Astrocyte (in vitro differentiated cells and primary cell): ENCODE results near the gene BRD4. TPM values are rescaled to one million over a fixed set of nuclear protein-coding genes. Genes with fewer than 3 reads are reported as not detected.

Source experiments
- DNase-seq: peaks from one replicate; pipeline ENCODE4 v3.0.0-alpha.2; 2010; ENCODE audit warnings: low read depth
- FAIRE-seq: peaks from 2 replicates; lab custom pipeline; 2011; peaks lifted over from hg19 to GRCh38; lab: Jason Lieb, UNC
- H2AFZ ChIP-seq: 2 replicates; pipeline ENCODE4 v1.6.0; 2012; ENCODE audit warnings: low read depth, low read length, inconsistent platforms
- H3K27ac ChIP-seq: 2 replicates; pipeline ENCODE4 v1.5.1; 2011; ENCODE audit warnings: low read depth, low read length, inconsistent platforms
- H3K27me3 ChIP-seq: 2 replicates; pipeline ENCODE4 v1.6.0; 2011; ENCODE audit warnings: low read length, inconsistent platforms; ENCODE audit not compliant: insufficient read depth
- H3K36me3 ChIP-seq: 2 replicates; pipeline ENCODE4 v1.5.1; 2011; ENCODE audit warnings: low read length, inconsistent platforms; ENCODE audit not compliant: insufficient read depth
- H3K4me1 ChIP-seq: 2 replicates; pipeline ENCODE4 v1.5.1; 2011; ENCODE audit warnings: low read length, inconsistent platforms; ENCODE audit not compliant: insufficient read depth
- H3K4me2 ChIP-seq: 2 replicates; pipeline ENCODE4 v1.6.0; 2012; ENCODE audit warnings: low read length, inconsistent platforms
- H3K4me3 ChIP-seq: 2 replicates; pipeline ENCODE4 v1.5.1; 2011; ENCODE audit warnings: low read depth, mild to moderate bottlenecking, low read length, inconsistent platforms; ENCODE audit not compliant: insufficient read depth
- H3K79me2 ChIP-seq: 2 replicates; pipeline ENCODE4 v1.6.0; 2012; ENCODE audit warnings: mild to moderate bottlenecking, low read length, inconsistent platforms; ENCODE audit not compliant: insufficient read depth
- H3K9ac ChIP-seq: 2 replicates; pipeline ENCODE4 v1.6.0; 2012; ENCODE audit warnings: mild to moderate bottlenecking, low read length, inconsistent platforms
- H3K9me3 ChIP-seq: 2 replicates; pipeline ENCODE4 v1.5.1; 2012; ENCODE audit warnings: low read depth, mild to moderate bottlenecking, low read length, inconsistent platforms; ENCODE audit not compliant: insufficient read depth
- H4K20me1 ChIP-seq: 2 replicates; pipeline ENCODE4 v1.6.0; 2012; ENCODE audit warnings: low read length, inconsistent platforms; ENCODE audit not compliant: insufficient read depth
- H3K27ac Mint-ChIP-seq: one replicate; pipeline ENCODE4 v1.8.0; 2021; ENCODE audit warnings: mild to moderate bottlenecking, mixed read lengths; ENCODE audit not compliant: unreplicated experiment
- H3K27me3 Mint-ChIP-seq: one replicate; pipeline ENCODE4 v1.8.0; 2021; ENCODE audit warnings: low read depth, mixed read lengths; ENCODE audit not compliant: unreplicated experiment
- H3K36me3 Mint-ChIP-seq: one replicate; pipeline ENCODE4 v1.8.0; 2021; ENCODE audit warnings: low read depth, mixed read lengths; ENCODE audit not compliant: unreplicated experiment
- H3K4me1 Mint-ChIP-seq: one replicate; pipeline ENCODE4 v1.8.0; 2021; ENCODE audit warnings: low read depth, mixed read lengths; ENCODE audit not compliant: unreplicated experiment
- H3K4me3 Mint-ChIP-seq: one replicate; pipeline ENCODE4 v1.8.0; 2021; ENCODE audit warnings: mild to moderate bottlenecking, moderate library complexity, mixed read lengths; ENCODE audit not compliant: unreplicated experiment
- H3K9me3 Mint-ChIP-seq: one replicate; pipeline ENCODE4 v1.8.0; 2021; ENCODE audit warnings: mild to moderate bottlenecking, mixed read lengths; ENCODE audit not compliant: unreplicated experiment
- CTCF ChIP-seq: IDR thresholded peaks from 2 replicates; pipeline ENCODE4 v1.5.1; 2011; ENCODE audit warnings: low read depth, mild to moderate bottlenecking, inconsistent platforms, low read length, moderate library complexity; ENCODE audit not compliant: insufficient read depth
- EZH2 ChIP-seq: IDR thresholded peaks from 2 replicates; pipeline ENCODE4 v1.6.1; 2012; ENCODE audit warnings: mild to moderate bottlenecking, low read length, inconsistent platforms; ENCODE audit not compliant: insufficient read depth
- total RNA-seq: library from RNA; stranded (reverse); gene quantifications from 2 replicates; pipeline ENCODE4 v1.2.1, GENCODE V29; 2021

Gene BRD4
- total RNA-seq, 1 donor from 2014 or later: 128 TPM

DNA sequence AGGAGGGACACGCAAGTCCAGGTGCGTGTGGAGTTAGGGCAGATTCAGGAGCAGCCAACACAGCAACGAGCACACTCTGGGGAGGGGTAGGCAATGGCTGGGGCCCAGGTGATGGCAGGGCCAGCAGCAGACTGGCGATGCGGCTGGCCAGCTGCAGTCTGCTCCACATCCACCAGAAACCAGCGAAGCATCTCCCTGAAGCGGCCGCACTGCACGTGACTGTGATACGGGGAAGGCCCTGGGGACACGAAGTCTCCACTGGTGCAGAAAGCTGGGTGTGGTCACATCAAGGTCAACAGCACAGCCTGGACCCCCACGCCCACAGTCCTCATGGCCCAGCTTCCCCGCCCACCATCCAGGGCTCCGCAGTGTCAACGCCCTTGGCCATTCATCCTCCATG lies 78.8 kb downstream of the BRD4 start:
- peaks cover 65% of the 10 kb centered on the region for H3K79me2 ChIP-seq
- H3K36me3 Mint-ChIP-seq: peaks cover 14% of the 10 kb centered on the region
- H3K36me3 ChIP-seq: peaks cover 31% of the 10 kb centered on the region
- H3K4me3 Mint-ChIP-seq: no peak overlapping the region
- no peak for TF ChIP-seq CTCF
- no peak for TF ChIP-seq EZH2
- H3K9me3 ChIP-seq: no peaks in the 10 kb centered on the region
- no peak overlapping the region for H3K4me2 ChIP-seq
- H3K27ac ChIP-seq: no peak overlapping the region
- H3K4me1 Mint-ChIP-seq: peaks cover 32% of the 10 kb centered on the region
- peaks cover 89% of the 10 kb centered on the region for H4K20me1 ChIP-seq
- H3K4me1 ChIP-seq: peaks cover 49% of the 10 kb centered on the region
- H3K4me3 ChIP-seq: no peak overlapping the region
- H3K27ac Mint-ChIP-seq: no peak overlapping the region
- no peak overlapping the region for H3K9ac ChIP-seq
- no peak overlapping the region for H2AFZ ChIP-seq
- H3K27me3 Mint-ChIP-seq: no peaks in the 10 kb centered on the region
- H3K27me3 ChIP-seq: no peaks in the 10 kb centered on the region
- FAIRE-seq (no peak), DNase-seq (no peak)
- H3K9me3 Mint-ChIP-seq: no peaks in the 10 kb centered on the region

GRCh38 chr19:15253061-15253460 lies 79.3 kb downstream of the BRD4 start:
- DNase-seq (no peak), FAIRE-seq (no peak)
- peaks cover 13% of the 10 kb centered on the region for H3K36me3 Mint-ChIP-seq
- H3K9ac ChIP-seq: peak overlapping the region; percentile 89
- H3K4me1 ChIP-seq: peaks cover 53% of the 10 kb centered on the region
- H3K4me1 Mint-ChIP-seq: peaks cover 36% of the 10 kb centered on the region
- no peaks in the 10 kb centered on the region for H3K9me3 ChIP-seq
- peaks cover 89% of the 10 kb centered on the region for H4K20me1 ChIP-seq
- H3K4me2 ChIP-seq: no peak overlapping the region
- no peak overlapping the region for H3K27ac Mint-ChIP-seq
- H3K79me2 ChIP-seq: peaks cover 67% of the 10 kb centered on the region
- TF ChIP-seq CTCF: no peak
- TF ChIP-seq EZH2: no peak
- H3K27ac ChIP-seq: peak overlapping the region; percentile 99
- H2AFZ ChIP-seq: no peak overlapping the region
- H3K36me3 ChIP-seq: peaks cover 33% of the 10 kb centered on the region
- no peaks in the 10 kb centered on the region for H3K9me3 Mint-ChIP-seq
- H3K4me3 ChIP-seq: no peak overlapping the region
- H3K27me3 ChIP-seq: no peaks in the 10 kb centered on the region
- no peak overlapping the region for H3K4me3 Mint-ChIP-seq
- H3K27me3 Mint-ChIP-seq: no peaks in the 10 kb centered on the region

- Histone ChIP-seq H3K79me2 (peaks cover 68% of the 10 kb centered on the region), H3K9ac (peak overlapping the region; percentile 89)
- H3K36me3 Mint-ChIP-seq: peaks cover 13% of the 10 kb centered on the region
These were observed 79.8 kb downstream of the BRD4 start for GRCh38 chr19:15252398-15253018.

More at GRCh38 chr19:15252398-15253018, 79.8 kb downstream of the BRD4 start:
- Histone ChIP-seq H4K20me1 (peaks cover 89% of the 10 kb centered on the region), H3K27ac (peak overlapping the region; percentile 99), H3K4me1 (peaks cover 58% of the 10 kb centered on the region), H3K27me3 (no peaks in the 10 kb centered on the region), H3K9me3 (no peaks in the 10 kb centered on the region), H3K36me3 (peaks cover 31% of the 10 kb centered on the region), H2AFZ (no peak overlapping the region), H3K4me3 (peak overlapping the region; percentile 26), H3K4me2 (peak overlapping the region; percentile 84)
- Mint-ChIP-seq H3K27ac (no peak overlapping the region), H3K9me3 (no peaks in the 10 kb centered on the region), H3K4me3 (no peak overlapping the region), H3K4me1 (peaks cover 37% of the 10 kb centered on the region), H3K27me3 (no peaks in the 10 kb centered on the region)
- FAIRE-seq: no peak
- TF ChIP-seq EZH2 (no peak), CTCF (peak; percentile 49)
- peak; percentile 23 for DNase-seq
